ENCODE data around the gene CYP27A1.

DNA sequence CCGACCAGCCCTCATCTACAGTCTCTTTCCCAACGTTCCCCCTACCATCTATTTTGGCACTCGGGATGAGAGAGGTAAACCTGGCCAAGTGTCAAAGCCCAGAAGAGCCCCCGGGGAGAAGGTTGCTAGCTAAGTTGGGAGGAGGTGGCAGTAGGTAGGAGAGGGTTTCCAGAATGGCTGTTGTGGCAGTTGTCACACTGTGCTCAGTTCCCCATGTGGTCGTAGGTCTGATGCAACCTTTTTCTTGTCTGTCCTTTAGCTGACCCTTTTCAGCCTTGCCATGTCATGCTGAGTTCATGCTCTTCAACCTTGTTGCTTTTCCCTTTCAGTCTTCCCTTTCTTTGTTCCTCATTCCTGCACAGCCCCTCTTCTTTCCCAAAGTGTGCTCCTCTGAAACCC lies 36.8 kb upstream of the CYP27A1 start:
- TF ChIP-seq CTCF (IDR thresholded peaks at IDR 0.05) (no peak), POLR2A (IDR thresholded peaks at IDR 0.05) (no peak), EP300 (IDR thresholded peaks at IDR 0.05) (no peak)
